Globus pallidus (tissue), 1 donor: ENCODE results near the gene CDH4.
A peak's percentile ranks its signal among the peaks of the same experiment; 100 is the strongest.

Experiments used
- DNase-seq: peaks from one replicate; pipeline ENCODE4 v3.0.0-alpha.2; 2015; ENCODE audit warnings: low spot score

CDH4 gene

DNA sequence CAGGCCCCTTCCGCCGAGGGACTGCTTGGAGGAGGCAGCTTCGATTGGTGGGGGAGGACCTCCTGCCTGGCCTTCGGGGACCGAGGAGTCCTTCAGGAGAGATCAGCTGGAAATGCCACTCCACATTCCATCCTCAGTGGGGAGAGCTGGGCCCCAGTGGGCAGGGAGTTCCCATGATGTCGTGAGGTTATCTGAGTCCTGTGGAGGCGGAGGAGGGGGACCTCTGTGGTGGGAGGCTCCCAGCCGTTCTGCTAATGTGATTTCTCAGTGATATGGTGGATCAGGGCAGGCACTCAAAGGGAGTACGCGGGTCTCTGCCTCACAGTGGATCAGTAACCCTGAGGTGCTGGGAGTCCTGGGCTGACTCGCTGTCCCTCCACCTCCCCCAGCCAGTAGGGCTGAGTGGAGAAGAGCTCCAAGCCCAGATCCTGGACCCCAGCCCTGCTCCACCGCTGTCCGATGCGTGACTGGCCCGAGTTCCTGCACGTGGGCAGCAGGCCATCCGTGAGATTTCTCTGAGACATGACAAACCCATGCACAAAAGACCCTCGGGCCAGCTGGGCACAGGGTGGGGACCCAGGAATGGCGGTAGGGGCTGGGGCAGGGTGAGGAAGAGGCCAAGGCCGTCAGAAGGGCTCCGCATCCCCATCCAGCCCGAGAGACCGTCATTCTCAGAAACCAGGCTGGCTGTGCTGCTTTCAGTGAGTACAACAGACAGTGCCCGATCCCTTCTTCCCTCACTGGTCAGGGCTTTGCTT lies 617.9 kb downstream of the CDH4 start:
- no peak for DNase-seq

DNA sequence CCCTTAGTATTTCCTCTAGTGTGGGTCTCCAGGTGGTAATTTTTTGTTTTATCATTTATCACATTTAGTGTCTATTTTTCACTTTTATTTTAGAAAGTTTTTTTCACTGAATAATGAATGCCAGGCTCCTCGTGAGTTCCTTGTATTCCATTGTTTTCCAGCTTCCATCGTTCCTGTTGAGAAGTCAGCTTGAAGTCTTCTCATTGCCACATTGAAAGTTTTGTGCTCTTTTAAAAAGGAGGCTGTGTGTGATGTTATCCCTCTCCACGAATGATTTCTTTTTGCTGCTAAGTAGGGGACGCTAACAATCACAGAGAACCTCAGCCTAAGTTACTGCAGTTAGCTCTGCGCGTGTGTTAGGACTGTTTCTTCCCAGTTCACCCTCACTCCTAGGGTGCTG lies 619.1 kb downstream of the CDH4 start:
- no peak for DNase-seq

GRCh38 chr20:61871913-61872312 lies 619.9 kb downstream of the CDH4 start:
- DNase-seq: no peak

DNA sequence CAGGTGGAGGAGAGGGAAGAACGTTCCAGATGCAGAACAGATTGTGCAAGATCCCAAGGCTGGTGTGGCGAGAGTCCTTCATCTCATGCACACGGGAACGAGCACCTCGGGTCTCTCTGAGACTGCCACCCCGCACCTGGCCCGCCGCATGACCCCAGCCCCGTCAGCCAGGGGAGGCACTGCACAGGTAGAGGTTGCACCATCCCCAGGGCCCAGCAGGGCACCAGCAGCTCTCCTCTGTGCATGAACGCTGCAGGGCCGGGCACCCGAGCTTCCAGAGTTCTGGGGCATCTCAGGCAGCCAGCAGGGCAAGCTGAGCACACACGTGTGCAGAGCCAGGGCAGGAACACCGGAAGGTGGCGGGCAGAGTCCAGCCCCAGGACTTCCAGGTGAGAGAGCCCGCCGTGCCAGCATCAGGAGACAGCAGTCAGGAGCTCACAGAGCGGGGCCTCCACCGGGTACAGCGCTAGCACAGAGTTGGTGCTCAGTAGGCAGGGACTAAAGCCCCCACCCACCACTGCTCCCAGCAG lies 620.4 kb downstream of the CDH4 start:
- DNase-seq: no peak

GRCh38 chr20:61873651-61874420 lies 621.8 kb downstream of the CDH4 start:
- DNase-seq: no peak

DNA sequence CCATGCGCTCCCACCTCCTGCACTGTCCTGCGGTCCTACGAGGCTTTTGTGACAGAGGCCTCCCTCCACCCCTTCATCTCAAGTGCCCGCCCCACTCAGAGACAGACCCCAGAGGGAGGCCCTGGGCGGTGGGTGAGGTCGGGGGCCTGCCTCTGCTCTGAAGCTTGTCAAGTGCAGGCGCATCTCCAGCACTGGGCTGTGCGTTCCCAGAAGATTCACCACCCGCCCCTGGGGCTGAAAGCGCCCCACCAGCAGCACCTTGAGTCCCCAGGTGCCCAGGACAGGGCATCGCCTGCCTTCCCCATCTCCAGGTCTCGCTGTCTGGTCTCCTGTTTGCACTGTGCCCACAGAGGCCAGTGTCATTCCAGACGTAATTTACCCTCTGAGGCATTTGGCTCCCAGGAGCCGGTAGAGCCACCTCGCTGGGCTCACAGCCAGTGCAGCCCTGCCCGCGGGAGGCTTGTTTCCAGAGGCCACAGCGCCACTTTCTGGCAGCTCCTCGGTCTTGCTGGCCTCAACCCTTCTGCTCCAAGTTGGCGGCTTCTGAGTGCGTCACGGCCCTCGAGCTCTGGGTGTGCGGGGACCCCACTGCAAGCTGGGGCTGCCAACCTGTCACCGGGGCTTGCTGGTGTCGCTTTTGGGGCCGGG lies 622.5 kb downstream of the CDH4 start:
- DNase-seq: no peak

GRCh38 chr20:61875221-61875885 lies 623.3 kb downstream of the CDH4 start:
- peak; percentile 74 for DNase-seq

DNA sequence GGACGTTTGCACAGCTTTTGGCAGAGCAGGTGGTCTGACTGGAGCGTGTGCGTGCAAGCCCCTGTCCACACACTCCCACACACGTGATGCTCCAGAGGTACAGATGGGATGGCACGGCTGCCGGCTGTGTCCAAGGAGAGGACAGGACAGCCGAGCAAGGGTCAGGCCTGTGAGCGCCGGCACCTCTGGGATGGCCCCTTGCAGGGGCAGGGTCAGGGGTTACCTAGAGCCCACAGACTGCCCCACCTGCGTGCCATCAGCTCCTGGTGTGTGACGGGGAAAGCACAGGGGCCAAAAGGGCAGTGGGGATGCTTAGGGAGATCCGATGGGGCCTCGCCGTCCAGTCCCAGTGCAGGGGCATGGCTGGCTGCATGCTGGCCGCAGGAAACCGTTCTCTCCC lies 623.9 kb downstream of the CDH4 start:
- no peak for DNase-seq

DNA sequence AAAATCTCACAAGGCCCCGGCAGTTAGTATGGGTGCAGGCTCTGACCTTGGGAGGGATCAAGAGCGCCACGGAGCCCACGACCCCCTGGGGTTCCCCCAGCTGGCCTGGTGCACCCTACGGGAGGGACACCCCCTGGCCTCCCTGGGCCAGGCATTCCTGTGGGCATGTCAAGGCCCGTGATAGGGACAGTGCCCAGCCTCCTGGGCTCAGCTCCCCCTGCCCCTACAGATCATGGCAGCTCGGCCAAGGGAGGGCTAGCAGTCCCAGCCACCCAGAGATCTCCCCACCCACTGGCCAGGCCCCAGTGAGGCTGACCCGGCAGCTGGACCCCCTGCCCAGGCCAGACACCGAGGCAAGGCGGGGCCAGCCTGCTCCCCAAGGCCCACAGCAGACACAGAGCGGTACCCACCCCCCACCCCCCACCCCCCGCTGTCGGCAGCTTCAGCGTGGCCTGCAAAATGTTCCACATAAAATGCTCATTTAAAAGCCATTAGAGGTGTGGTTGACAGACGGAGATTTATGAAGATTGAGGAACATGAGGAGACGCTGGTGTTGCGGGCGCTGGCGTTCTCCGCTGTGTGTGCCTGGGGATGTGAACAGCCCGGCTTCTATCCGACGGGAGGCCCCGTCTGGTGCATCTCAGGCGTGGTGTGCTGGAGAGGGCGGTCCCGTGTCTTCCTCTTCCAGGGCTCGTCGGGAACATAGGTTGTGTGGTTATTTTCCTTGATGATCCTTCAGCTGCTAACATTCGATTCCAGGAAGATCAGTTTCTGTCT lies 625.1 kb downstream of the CDH4 start:
- no peak for DNase-seq

DNA sequence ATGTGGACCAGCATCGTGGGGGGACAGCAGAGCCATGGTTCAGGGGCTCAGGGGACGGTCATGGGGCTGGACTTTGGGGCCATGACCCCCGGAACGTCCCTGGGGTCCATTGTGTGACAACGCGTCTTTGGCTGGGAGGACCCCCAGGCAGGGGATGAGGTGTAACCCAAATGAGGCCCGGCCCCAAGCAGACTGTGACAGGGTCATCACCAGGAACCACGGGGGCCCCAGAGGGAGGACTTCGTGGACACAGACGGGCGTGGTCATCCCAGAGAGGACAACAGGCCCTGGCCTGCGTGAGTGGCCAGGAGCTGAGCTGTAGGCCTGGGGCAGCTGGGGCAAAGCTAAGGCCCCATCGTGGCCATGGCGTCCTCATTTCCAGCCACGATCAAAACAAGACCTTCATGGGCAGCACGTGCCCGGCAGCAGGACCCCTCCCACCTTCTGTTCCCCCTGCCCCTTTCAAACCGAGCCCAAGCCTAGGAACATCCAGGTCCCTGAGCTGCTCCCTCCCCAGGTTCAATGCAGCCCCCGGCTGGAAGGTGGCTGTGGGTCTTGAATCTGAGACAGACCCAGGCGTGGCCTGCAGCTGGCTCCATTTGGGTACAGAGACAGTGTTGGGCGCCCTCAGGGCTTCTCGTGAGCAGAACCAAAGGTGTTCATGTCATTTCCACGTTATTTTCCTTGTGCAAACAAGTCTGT lies 625.9 kb downstream of the CDH4 start:
- DNase-seq: no peak

DNA sequence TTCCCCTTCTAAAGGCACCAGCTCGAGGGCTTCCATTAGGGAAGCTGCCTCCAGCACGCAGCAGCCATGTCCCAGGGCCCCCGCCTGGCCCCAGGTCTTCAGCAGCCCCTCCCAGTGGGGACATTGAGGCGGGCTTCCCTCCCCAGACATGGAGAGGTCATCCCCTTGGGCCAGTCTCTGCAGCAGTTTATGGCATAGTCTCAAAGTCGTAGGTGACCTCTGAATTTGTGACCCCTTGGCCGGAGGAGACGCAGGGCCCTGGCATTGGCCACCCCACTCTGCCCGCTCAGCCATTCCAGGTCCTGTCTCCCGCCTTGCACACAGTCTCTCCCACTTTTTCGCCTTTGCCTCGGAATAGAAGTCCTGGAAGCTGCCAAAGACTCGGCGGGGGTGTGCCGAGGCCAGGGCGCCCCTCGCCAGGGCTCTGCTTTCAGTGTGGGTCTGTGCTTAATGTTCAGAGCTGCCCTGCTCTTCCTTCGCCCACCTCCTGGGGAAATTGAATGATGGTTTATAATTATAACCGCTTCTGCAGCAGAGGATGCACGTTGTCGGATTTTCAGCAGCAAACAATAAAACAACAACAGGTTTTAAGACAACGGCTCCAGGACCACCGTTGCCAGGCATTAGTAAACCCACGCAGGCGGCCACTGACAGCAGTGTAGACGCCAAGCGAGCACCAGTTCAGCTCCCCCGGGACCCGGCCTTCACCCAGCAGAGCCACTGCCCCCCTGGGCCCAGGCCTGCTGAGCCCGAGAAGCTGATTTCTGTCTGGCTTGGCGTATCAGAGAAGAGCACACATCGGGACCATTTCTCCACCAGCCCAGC lies 626.6 kb downstream of the CDH4 start:
- no peak for DNase-seq

DNA sequence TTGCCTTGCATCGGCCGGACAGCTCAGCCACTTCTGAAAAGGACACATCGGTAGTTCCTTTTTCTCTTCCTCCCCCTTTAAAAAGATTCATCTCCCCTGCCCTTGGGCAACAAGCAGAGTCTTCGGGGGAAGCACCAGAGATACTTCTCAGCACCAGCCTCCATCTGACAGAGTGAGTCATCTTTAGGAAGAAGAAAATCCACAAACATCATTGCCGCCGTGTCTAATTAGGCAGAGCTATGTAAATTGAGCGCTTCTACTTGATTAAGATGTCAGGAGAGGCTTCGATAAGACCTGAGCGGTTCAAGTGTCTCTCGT lies 627.2 kb downstream of the CDH4 start:
- no peak for DNase-seq

- no peak for DNase-seq
These were observed 627.6 kb downstream of the CDH4 start for GRCh38 chr20:61879694-61880093.

- DNase-seq: no peak
These were observed 628.6 kb downstream of the CDH4 start for GRCh38 chr20:61880706-61881105.

DNA sequence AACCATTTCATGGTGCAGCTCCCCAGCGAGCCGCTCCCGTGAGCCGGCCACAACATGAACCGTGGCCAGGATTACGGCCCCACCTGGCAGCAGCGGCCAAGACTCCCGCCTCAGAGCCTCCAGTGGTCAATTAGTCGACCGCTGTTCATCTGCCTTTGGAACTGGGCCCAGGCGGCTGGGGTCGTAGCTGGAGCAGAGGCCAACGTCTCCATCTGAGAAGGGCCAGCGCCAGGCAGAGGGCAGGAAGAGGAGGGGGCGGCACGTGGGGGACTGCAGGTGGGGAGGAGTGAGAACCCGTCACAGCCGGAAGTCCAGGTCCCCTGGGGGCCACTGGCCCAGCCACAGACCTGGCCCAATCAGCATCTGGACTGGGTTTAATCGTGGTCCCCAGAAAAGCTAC lies 629.4 kb downstream of the CDH4 start:
- no peak for DNase-seq

- DNase-seq: no peak
These were observed 629.8 kb downstream of the CDH4 start for GRCh38 chr20:61881861-61882260.

- no peak for DNase-seq
These were observed 630.9 kb downstream of the CDH4 start for GRCh38 chr20:61882716-61883615.

DNA sequence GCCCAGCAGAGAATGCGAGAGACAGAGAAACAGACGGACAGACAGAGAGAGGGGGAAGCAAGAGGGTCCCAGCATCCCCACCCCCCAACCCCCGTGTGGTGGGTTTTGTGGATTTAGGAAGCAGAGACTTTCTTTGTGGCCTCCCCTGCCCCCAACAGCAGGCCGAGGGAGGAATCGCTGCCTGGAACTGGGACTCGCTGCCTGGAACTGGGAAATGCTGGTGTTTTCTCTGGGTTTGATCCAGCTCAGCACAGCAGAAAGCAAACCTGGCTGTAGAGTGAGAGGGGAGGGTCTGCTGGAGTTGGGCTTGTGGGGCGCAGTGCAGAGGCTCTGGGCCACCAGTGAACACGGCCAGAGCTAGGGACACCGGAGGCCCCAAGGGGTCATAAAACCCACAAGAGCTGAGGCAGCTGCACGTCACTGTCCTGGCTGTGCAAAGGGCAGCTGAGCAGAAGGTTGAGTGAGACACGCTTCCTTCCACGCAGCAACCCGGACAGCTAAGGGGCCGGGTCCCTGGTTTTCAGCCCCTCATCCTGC lies 631.9 kb downstream of the CDH4 start:
- DNase-seq: no peak
